Measurements from ENCODE around the gene PUM2. TPM values are rescaled to one million over a fixed set of nuclear protein-coding genes. Genes with fewer than 3 reads are reported as not detected.

PUM2 gene
- total RNA-seq, 1 donor from 2014 or later, result 70.0 TPM

GRCh38 chr2:20211420-20211819 lies 139.2 kb downstream of the PUM2 start:
- Mint-ChIP-seq H3K9me3 (ENCODE audit: low read depth) (no peaks in the 10 kb centered on the region), H3K36me3 (ENCODE audit: low read depth) (no peaks in the 10 kb centered on the region), H3K27me3 (ENCODE audit: low read depth) (no peaks in the 10 kb centered on the region), H3K4me3 (ENCODE audit: unreplicated experiment) (no peak overlapping the region), H3K4me1 (ENCODE audit: low read depth) (peaks cover 7% of the 10 kb centered on the region), H3K27ac (ENCODE audit: unreplicated experiment) (no peak overlapping the region)
- TF ChIP-seq, protein P1, sequence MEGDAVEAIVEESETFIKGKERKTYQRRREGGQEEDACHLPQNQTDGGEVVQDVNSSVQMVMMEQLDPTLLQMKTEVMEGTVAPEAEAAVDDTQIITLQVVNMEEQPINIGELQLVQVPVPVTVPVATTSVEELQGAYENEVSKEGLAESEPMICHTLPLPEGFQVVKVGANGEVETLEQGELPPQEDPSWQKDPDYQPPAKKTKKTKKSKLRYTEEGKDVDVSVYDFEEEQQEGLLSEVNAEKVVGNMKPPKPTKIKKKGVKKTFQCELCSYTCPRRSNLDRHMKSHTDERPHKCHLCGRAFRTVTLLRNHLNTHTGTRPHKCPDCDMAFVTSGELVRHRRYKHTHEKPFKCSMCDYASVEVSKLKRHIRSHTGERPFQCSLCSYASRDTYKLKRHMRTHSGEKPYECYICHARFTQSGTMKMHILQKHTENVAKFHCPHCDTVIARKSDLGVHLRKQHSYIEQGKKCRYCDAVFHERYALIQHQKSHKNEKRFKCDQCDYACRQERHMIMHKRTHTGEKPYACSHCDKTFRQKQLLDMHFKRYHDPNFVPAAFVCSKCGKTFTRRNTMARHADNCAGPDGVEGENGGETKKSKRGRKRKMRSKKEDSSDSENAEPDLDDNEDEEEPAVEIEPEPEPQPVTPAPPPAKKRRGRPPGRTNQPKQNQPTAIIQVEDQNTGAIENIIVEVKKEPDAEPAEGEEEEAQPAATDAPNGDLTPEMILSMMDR (IDR thresholded peaks at IDR 0.05), result no peak
- DNase-seq (ENCODE audit: low spot score), result no peak

DNA sequence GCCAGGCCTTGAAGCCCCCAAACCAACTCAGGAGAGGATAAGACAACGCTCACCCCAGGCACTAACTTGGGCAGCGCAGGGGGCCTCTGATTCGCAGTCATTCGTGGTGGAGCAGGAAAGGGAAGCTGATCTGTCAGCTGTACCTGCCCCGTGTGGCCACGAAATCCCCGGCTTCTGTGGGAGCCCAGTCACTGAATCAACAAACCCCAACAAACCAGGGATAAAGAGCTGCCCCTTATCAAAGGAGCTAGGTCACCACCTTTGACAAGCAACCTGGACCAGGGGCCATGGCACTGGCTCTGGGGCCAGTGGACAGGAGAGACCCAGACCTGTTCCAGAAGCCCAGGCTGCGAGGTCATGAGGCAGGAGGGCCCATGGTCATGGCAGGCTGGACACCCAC lies 140.2 kb downstream of the PUM2 start:
- H3K4me1 Mint-ChIP-seq (ENCODE audit: low read depth), result peaks cover 7% of the 10 kb centered on the region

GRCh38 chr2:20209373-20210109 lies 141.1 kb downstream of the PUM2 start:
- DNase-seq (ENCODE audit: low spot score), result no peak

More for the DNA sequence above, 140.2 kb downstream of the PUM2 start:
- H3K4me3 Mint-ChIP-seq (ENCODE audit: unreplicated experiment), result no peak overlapping the region
- no peaks in the 10 kb centered on the region for H3K27me3 Mint-ChIP-seq (ENCODE audit: low read depth)
- TF ChIP-seq, protein P1 (IDR thresholded peaks at IDR 0.05), result no peak
- H3K27ac Mint-ChIP-seq (ENCODE audit: unreplicated experiment), result no peak overlapping the region
- no peaks in the 10 kb centered on the region for H3K36me3 Mint-ChIP-seq (ENCODE audit: low read depth)
- no peak for DNase-seq (ENCODE audit: low spot score)
- H3K9me3 Mint-ChIP-seq (ENCODE audit: low read depth), result no peaks in the 10 kb centered on the region

GRCh38 chr2:20208476-20208859 lies 142.2 kb downstream of the PUM2 start:
- no peak overlapping the region for H3K4me3 Mint-ChIP-seq (ENCODE audit: unreplicated experiment)
- no peak overlapping the region for H3K27ac Mint-ChIP-seq (ENCODE audit: unreplicated experiment)

More at GRCh38 chr2:20209373-20210109, 141.1 kb downstream of the PUM2 start:
- no peaks in the 10 kb centered on the region for H3K36me3 Mint-ChIP-seq (ENCODE audit: low read depth)
- H3K4me1 Mint-ChIP-seq (ENCODE audit: low read depth), result peaks cover 7% of the 10 kb centered on the region
- TF ChIP-seq, protein P1 (IDR thresholded peaks at IDR 0.05), result no peak
- no peaks in the 10 kb centered on the region for H3K9me3 Mint-ChIP-seq (ENCODE audit: low read depth)
- H3K27me3 Mint-ChIP-seq (ENCODE audit: low read depth), result no peaks in the 10 kb centered on the region
- no peak overlapping the region for H3K27ac Mint-ChIP-seq (ENCODE audit: unreplicated experiment)
- no peak overlapping the region for H3K4me3 Mint-ChIP-seq (ENCODE audit: unreplicated experiment)

DNA sequence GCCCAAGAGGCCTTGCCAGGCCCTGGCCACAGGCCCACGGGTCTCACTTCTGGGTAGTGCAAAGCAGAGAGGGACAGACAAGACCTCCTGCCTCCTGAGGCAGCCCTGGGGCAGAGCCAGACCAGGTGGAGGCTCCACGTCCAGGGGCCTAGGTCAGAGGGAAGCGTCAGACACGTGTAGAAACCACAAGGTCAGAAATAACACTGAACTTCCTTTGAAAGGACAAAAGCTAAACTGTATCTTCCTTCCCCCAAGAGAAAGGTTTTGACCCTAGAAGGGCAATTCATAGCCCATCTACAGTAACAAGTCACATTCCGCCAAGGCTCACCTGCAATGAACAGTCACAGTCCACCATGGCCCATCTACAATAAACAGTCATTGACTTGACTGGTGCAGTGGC lies 143.6 kb downstream of the PUM2 start:
- Mint-ChIP-seq H3K4me1 (ENCODE audit: low read depth) (peaks cover under 1% of the 10 kb centered on the region), H3K27me3 (ENCODE audit: low read depth) (no peaks in the 10 kb centered on the region), H3K27ac (ENCODE audit: unreplicated experiment) (no peak overlapping the region), H3K36me3 (ENCODE audit: low read depth) (no peaks in the 10 kb centered on the region), H3K9me3 (ENCODE audit: low read depth) (no peaks in the 10 kb centered on the region), H3K4me3 (ENCODE audit: unreplicated experiment) (no peak overlapping the region)
- TF ChIP-seq, protein P1 (IDR thresholded peaks at IDR 0.05), result no peak
- DNase-seq (ENCODE audit: low spot score), result no peak

More at GRCh38 chr2:20208476-20208859, 142.2 kb downstream of the PUM2 start:
- DNase-seq (ENCODE audit: low spot score), result no peak
- H3K9me3 Mint-ChIP-seq (ENCODE audit: low read depth), result no peaks in the 10 kb centered on the region
- H3K36me3 Mint-ChIP-seq (ENCODE audit: low read depth), result no peaks in the 10 kb centered on the region
- no peaks in the 10 kb centered on the region for H3K27me3 Mint-ChIP-seq (ENCODE audit: low read depth)
- H3K4me1 Mint-ChIP-seq (ENCODE audit: low read depth), result peaks cover 7% of the 10 kb centered on the region
- TF ChIP-seq, protein P1 (IDR thresholded peaks at IDR 0.05), result no peak
